GM21717 (cell line): Measurements from ENCODE around the gene GPR132.
A peak's percentile ranks its signal among the peaks of the same experiment; 100 is the strongest.
"Not testable (repeated sequence)": the region's sequence is repeated elsewhere in the genome, so short reads cannot be mapped to it uniquely, and the experiment has no call there.

Experiments used
- ATAC-seq: cut with Tn5 transposase; IDR thresholded peaks from one replicate; pipeline ENCODE4 v1.9.1; 2021; ENCODE audit warnings: mild to moderate bottlenecking, moderate library complexity; ENCODE audit not compliant: unreplicated experiment

GPR132 gene

GRCh38 chr14:105076296-105076804 is 11.1 kb upstream of the GPR132 start:
- ATAC-seq: no peak

- peak; percentile 43 for ATAC-seq
Observed at GRCh38 chr14:105075379-105076295, 10.4 kb upstream of the GPR132 start.

- no peak for ATAC-seq
Observed at GRCh38 chr14:105074601-105075053, 9.4 kb upstream of the GPR132 start.

- ATAC-seq: no peak
Observed at GRCh38 chr14:105073720-105074600, 8.7 kb upstream of the GPR132 start.

GRCh38 chr14:105072892-105073719 is 7.9 kb upstream of the GPR132 start:
- ATAC-seq: no peak

- no peak for ATAC-seq
Observed at GRCh38 chr14:105072381-105072861, 7.2 kb upstream of the GPR132 start.

GRCh38 chr14:105071942-105072341 is 6.7 kb upstream of the GPR132 start:
- ATAC-seq: no peak

- no peak for ATAC-seq
Observed at GRCh38 chr14:105071326-105071725, 6.1 kb upstream of the GPR132 start.

GRCh38 chr14:105070760-105071137 is 5.5 kb upstream of the GPR132 start:
- no peak for ATAC-seq

GRCh38 chr14:105069871-105070759 is 4.9 kb upstream of the GPR132 start:
- ATAC-seq: peak; percentile 41

- no peak for ATAC-seq
Observed at GRCh38 chr14:105069522-105069870, 4.3 kb upstream of the GPR132 start.

GRCh38 chr14:105068818-105069217 is 3.6 kb upstream of the GPR132 start:
- ATAC-seq: no peak

GRCh38 chr14:105067969-105068301 is 2.7 kb upstream of the GPR132 start:
- ATAC-seq: no peak

GRCh38 chr14:105067140-105067968 is 2.1 kb upstream of the GPR132 start:
- no peak for ATAC-seq

- ATAC-seq: no peak
Observed at GRCh38 chr14:105066240-105067071, 1.2 kb upstream of the GPR132 start.

- ATAC-seq: no peak
Observed at GRCh38 chr14:105064721-105065143, 498 bp downstream of the GPR132 start.

GRCh38 chr14:105064001-105064400 is 1.2 kb downstream of the GPR132 start:
- no peak for ATAC-seq

- not testable (repeated sequence) for ATAC-seq
Observed at GRCh38 chr14:105063506-105063905, 1.7 kb downstream of the GPR132 start.
